HUES64 (cell line): ENCODE results near the gene PHKG2. TPM values are rescaled to one million over a fixed set of nuclear protein-coding genes. Genes with fewer than 3 reads are reported as not detected.
"Not testable (repeated sequence)": the region's sequence is repeated elsewhere in the genome, so short reads cannot be mapped to it uniquely, and the experiment has no call there.

Experiments used
- H3K27ac ChIP-seq: 2 replicates; pipeline ENCODE4 v1.7.0; 2013; ENCODE audit warnings: low read depth, low read length, inconsistent platforms
- H3K27me3 ChIP-seq: 2 replicates; pipeline ENCODE4 v1.6.1; 2013; ENCODE audit warnings: mild to moderate bottlenecking, low read length; ENCODE audit not compliant: insufficient read depth
- H3K36me3 ChIP-seq: 2 replicates; pipeline ENCODE4 v1.6.1; 2013; ENCODE audit warnings: mild to moderate bottlenecking, low read length; ENCODE audit not compliant: insufficient read depth
- H3K4me1 ChIP-seq: 2 replicates; pipeline ENCODE4 v1.6.1; 2013; ENCODE audit warnings: mild to moderate bottlenecking, low read length, moderate library complexity; ENCODE audit not compliant: insufficient read depth
- H3K4me3 ChIP-seq: 2 replicates; pipeline ENCODE4 v1.5.1; 2013; ENCODE audit warnings: mild to moderate bottlenecking, low read length, moderate library complexity
- H3K9ac ChIP-seq: 2 replicates; pipeline ENCODE4 v1.6.1; 2013; ENCODE audit warnings: mild to moderate bottlenecking, low read depth, low read length
- H3K9me3 ChIP-seq: 2 replicates; pipeline ENCODE4 v1.6.1; 2013; ENCODE audit warnings: low read depth, low read length; ENCODE audit not compliant: insufficient read depth
- WGBS: fragments of 150-250, 120-280 bp; methylation state at CpG from one replicate; pipeline ENCODE4 v1.1.7; 2013; ENCODE audit warnings: missing lambda C conversion rate; 5-methylcytosine and 5-hydroxymethylcytosine counted together
- polyA plus RNA-seq, 2 experiments: library from polyadenylated mRNA; stranded (reverse); fragments of 50-300 nt; gene quantifications; one replicate each; pipeline ENCODE4 v1.2.3, GENCODE V29; 2013

Gene PHKG2
- 31.1 TPM for polyA plus RNA-seq (2013, experiment 1 of 2)
- 26.5 TPM for polyA plus RNA-seq (2013, experiment 2 of 2)

DNA sequence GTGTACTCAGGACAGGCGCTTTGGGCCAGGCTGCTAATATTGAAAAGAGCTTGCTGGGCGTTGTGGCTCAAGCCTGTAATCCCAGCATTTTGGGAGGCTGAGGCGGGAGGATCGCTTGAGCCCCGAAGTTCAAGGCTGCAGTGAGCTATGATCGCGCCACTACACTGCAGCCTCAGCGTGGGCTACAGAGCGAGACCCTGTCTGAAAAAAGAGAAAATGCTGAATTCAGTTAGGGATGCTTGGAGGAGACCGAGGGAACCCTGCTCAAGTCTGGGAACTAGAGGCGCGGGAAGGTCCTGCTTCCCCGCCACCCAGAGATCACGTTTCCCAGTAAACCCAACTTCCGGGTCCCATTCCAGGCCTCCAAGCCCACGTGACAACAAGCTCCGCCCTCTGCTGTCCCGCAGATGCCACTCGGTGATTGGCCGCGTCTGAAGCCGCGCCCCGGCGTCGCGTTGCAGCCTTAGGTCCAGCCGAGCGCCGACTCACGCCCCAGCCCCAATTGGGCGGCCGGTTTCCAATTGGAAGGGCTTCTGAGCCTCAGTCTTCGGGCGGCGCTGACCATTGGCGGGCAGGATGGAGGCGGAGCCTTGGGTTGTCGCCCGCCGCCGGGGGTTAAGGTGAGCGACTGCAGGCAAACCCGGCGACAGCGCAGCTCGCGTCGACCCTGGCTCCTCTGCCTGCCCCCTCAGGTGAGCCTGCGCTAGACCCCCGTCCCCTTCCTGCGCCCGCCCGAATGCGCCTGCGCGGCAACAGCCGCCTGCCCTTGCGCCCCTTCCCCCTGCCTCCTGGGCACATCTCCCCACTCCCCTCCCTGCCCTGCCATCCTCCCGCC is at the start of gene PHKG2:
Gene PHKG2 (plus strand): TSS at position 627 of the 835 bp plus-strand sequence. CDS start 396 bp downstream, outside the sequence.
- WGBS: 7% methylated on average over 60 of the region's 60 CpGs
- Histone ChIP-seq H3K27ac (peak within 1 kb of the TSS; percentile 73), H3K36me3 (peaks cover 38% of the 10 kb centered on the region), H3K4me3 (peak within 1 kb of the TSS; percentile 79), H3K9ac (peak within 1 kb of the TSS; percentile 72), H3K27me3 (no peaks in the 10 kb centered on the region), H3K4me1 (no peaks in the 10 kb centered on the region), H3K9me3 (no peaks in the 10 kb centered on the region)

- peak within 1 kb of the TSS; percentile 100 for H3K9ac ChIP-seq
- peak within 1 kb of the TSS; percentile 100 for H3K27ac ChIP-seq
- peaks cover 8% of the 10 kb centered on the region; the same call in 1 of the 2 replicates for H3K4me1 ChIP-seq
- under 1% methylated on average over 57 of the region's 57 CpGs for WGBS
- peaks cover 36% of the 10 kb centered on the region for H3K36me3 ChIP-seq
- H3K27me3 ChIP-seq: peaks cover 34% of the 10 kb centered on the region
- peak within 1 kb of the TSS; percentile 95 for H3K4me3 ChIP-seq
- H3K9me3 ChIP-seq: no peaks in the 10 kb centered on the region
Observed at GRCh38 chr16:30698816-30699614, 49.2 kb upstream of the PHKG2 start, which contains the start of gene SRCAP. Gene SRCAP, plus strand, starts transcription at chr16:30699171. Its CDS starts 1,654 bp downstream, at chr16:30700825.

DNA sequence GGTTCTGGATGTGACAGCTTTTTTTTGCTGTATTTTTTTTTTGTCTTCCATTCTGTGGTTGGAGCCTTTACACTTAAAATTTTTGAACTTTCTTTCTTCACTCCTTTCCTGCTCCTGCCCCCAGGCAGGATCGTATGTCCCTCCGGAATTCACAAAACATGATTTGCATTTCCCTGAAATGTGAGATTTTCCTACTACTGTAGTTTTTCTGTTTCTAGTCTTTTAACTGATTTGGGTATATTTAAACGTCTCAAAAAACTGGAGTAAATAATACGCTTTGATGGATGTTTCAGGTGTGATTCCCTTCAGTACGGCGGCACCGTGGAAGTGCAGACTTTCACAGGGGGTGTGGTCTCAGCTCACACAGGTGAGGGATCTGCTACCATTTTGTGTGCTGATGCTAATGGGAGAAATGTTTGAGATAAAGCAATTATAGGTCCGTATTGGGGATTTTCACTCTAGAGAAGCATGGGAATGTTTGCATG is 48.6 kb upstream of the PHKG2 start:
- peaks cover 42% of the 10 kb centered on the region for H3K36me3 ChIP-seq
- peak overlapping the region; percentile 66 for H3K9ac ChIP-seq
- H3K4me3 ChIP-seq: peak overlapping the region; percentile 95
- 45% methylated on average over 8 of the region's 8 CpGs for WGBS
- H3K27me3 ChIP-seq: peaks cover 28% of the 10 kb centered on the region
- H3K9me3 ChIP-seq: no peaks in the 10 kb centered on the region
- peaks cover 8% of the 10 kb centered on the region; the same call in 1 of the 2 replicates for H3K4me1 ChIP-seq
- H3K27ac ChIP-seq: peak overlapping the region; percentile 100; the same call in 1 of the 2 replicates

DNA sequence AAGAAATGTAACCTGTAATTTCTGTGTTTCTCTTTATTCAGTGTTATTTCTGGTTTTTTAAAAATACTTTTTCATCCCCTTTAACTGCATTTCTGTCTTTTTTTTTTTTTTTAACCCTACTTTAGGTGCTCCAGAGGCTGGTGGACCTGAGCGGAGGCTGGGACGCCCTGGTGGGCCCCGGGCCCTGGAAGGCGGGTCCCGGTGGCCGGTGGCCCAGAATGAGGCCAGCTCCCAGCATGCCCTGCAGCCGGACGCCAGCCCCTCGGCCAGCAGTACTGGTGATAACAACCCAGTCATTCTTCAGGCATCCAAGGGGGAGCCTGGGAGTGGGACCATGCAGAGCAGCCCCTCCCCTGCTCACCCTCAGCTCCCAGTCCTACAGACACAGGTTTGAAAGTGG is 47.7 kb upstream of the PHKG2 start:
- Histone ChIP-seq H3K4me3 (no peak overlapping the region), H3K4me1 (peaks cover 8% of the 10 kb centered on the region; the same call in 1 of the 2 replicates), H3K27ac (no peak overlapping the region), H3K36me3 (peaks cover 50% of the 10 kb centered on the region), H3K27me3 (peaks cover 19% of the 10 kb centered on the region), H3K9me3 (no peaks in the 10 kb centered on the region), H3K9ac (no peak overlapping the region)
- 89% methylated on average over 9 of the region's 9 CpGs for WGBS

DNA sequence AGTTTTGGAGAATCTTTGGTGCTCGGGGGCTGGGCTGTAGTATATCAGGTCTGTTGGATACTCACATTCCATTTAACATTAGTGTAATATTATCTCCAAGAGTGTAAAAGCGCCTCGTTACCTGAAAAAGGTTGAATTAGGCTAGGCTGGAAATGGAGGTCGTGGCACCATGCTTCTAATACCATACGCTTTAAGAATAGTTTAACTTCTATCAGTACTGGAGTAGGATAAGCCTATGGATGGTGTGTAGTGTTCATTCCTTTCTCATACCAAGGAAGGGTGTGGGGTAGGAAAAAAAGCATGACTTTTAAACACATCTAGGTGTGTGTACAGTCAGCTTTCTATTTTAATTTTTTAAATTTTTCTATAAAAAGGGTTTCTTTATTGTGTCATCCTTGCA is 47.3 kb upstream of the PHKG2 start:
- Histone ChIP-seq H3K27ac (no peak overlapping the region), H3K4me3 (no peak overlapping the region), H3K9ac (no peak overlapping the region), H3K4me1 (peaks cover 8% of the 10 kb centered on the region; the same call in 1 of the 2 replicates), H3K9me3 (no peaks in the 10 kb centered on the region), H3K27me3 (peaks cover 16% of the 10 kb centered on the region), H3K36me3 (peaks cover 54% of the 10 kb centered on the region)
- WGBS: 100% methylated on average over 3 of the region's 5 CpGs

DNA sequence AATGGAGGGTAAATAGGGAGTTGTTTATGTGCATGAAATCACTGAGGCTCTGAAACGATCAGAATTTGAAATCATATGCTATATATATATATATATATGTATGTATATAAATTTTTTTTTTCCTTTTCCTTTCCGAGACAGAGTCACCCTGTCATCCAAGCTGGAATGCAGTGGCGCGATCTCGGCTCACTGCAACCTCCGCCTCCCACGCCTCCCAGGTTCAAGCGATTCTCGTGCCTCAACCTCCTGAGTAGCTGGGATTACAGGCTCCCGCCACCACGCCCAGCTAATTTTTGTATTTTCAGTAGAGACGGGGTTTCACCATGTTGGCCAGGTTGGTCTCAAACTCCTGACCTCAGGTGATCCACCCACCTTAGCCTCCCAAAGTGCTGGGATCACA is 45.2 kb upstream of the PHKG2 start:
- H3K27me3 ChIP-seq, H3K9me3 ChIP-seq, H3K4me1 ChIP-seq, H3K27ac ChIP-seq, H3K4me3 ChIP-seq, H3K9ac ChIP-seq: not testable (repeated sequence)
- peaks cover 75% of the 10 kb centered on the region for H3K36me3 ChIP-seq
- 96% methylated on average over 11 of the region's 12 CpGs for WGBS

DNA sequence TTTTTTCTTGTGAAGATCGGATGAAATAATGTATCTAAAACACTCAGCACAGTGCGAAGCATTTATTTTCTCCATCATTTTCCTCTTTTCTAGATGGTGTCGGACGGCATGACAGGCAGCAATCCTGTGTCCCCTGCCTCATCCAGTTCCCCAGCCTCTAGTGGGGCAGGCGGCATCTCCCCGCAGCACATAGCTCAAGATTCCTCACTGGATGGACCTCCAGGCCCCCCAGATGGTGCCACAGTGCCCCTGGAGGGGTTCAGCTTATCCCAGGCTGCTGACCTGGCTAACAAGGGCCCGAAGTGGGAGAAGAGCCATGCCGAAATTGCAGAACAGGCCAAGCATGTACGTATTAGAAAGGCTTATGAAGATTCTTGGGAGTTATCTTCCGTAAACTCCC is 44.3 kb upstream of the PHKG2 start:
- Histone ChIP-seq H3K4me3 (no peak overlapping the region), H3K9ac (no peak overlapping the region), H3K27me3 (no peaks in the 10 kb centered on the region), H3K4me1 (peaks cover 8% of the 10 kb centered on the region; the same call in 1 of the 2 replicates), H3K36me3 (peaks cover 84% of the 10 kb centered on the region), H3K27ac (no peak overlapping the region), H3K9me3 (no peaks in the 10 kb centered on the region)
- WGBS: 94% methylated on average over 10 of the region's 10 CpGs

- Histone ChIP-seq H3K27me3 (no peaks in the 10 kb centered on the region), H3K4me3 (no peak overlapping the region), H3K36me3 (peaks cover 92% of the 10 kb centered on the region), H3K4me1 (no peaks in the 10 kb centered on the region), H3K9ac (no peak overlapping the region), H3K27ac (no peak overlapping the region), H3K9me3 (no peaks in the 10 kb centered on the region)
- 95% methylated on average over 6 of the region's 6 CpGs for WGBS
Observed at GRCh38 chr16:30706046-30706445, 42.2 kb upstream of the PHKG2 start.

GRCh38 chr16:30710971-30711370 is 37.3 kb upstream of the PHKG2 start:
- WGBS: 98% methylated on average over 4 of the region's 4 CpGs
- H3K27ac ChIP-seq: no peak overlapping the region
- H3K9me3 ChIP-seq: no peaks in the 10 kb centered on the region
- no peak overlapping the region for H3K9ac ChIP-seq
- no peaks in the 10 kb centered on the region for H3K27me3 ChIP-seq
- H3K36me3 ChIP-seq: peaks cover 96% of the 10 kb centered on the region
- H3K4me1 ChIP-seq: no peaks in the 10 kb centered on the region
- no peak overlapping the region for H3K4me3 ChIP-seq

DNA sequence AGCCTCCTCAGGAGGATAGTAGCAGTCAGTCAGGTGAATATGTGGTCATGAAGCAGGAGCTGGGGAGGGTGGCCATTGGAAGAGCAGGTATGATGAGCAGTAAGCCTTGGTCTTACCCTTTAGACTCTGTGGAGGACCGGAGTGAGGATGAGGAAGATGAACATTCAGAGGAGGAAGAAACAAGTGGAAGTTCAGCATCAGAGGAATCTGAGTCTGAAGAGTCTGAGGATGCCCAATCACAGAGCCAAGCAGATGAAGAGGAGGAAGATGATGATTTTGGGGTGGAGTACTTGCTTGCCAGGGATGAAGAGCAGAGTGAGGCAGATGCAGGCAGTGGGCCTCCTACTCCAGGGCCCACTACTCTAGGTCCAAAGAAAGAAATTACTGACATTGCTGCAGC is 36.5 kb upstream of the PHKG2 start:
- WGBS: 98% methylated on average over 1 of the region's 1 CpG
- peaks cover 96% of the 10 kb centered on the region for H3K36me3 ChIP-seq
- H3K4me1 ChIP-seq: no peaks in the 10 kb centered on the region

More for the DNA sequence above, 36.5 kb upstream of the PHKG2 start:
- Histone ChIP-seq H3K27me3 (no peaks in the 10 kb centered on the region), H3K27ac (no peak overlapping the region), H3K4me3 (no peak overlapping the region), H3K9ac (no peak overlapping the region), H3K9me3 (no peaks in the 10 kb centered on the region)
